ENCODE data around the gene C4orf54. TPM values are rescaled to one million over a fixed set of nuclear protein-coding genes. Genes with fewer than 3 reads are reported as not detected.

Gene C4orf54
- total RNA-seq, 1 donor from 2014 or later, result not detected

DNA sequence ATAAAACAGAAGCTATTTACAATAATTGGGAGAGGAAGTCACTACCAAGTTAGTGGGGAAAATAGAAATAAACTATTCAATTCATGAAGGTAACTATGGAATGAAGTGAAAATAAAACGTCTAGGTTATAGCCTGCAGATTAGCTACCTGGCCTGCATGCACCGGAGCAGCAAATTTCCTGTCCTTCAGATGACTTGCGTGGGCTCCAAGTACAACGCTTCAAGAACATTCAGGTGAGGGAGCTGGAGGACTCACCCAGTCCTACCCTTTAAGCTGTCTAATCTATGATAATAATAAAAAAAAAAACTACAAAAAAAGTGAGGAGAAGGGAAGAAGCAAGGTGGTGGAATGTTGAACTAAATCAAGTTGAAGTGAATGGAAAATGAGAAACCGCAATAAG lies 13.2 kb downstream of the C4orf54 start:
- peak overlapping the region; percentile 64 for H3K4me2 ChIP-seq
- H3K9ac ChIP-seq, result no peak overlapping the region
- H3K4me3 ChIP-seq, result no peak overlapping the region
- H3K9me3 Mint-ChIP-seq, result no peaks in the 10 kb centered on the region
- H3K4me3 Mint-ChIP-seq, result no peak overlapping the region
- H3K4me1 ChIP-seq, result peaks cover 38% of the 10 kb centered on the region
- no peak for TF ChIP-seq EZH2phosphoT487 (IDR thresholded peaks at IDR 0.05)
- TF ChIP-seq EZH2 (IDR thresholded peaks at IDR 0.05), result no peak
- TF ChIP-seq CTCF (IDR thresholded peaks at IDR 0.05), result no peak
- H3K36me3 Mint-ChIP-seq, result no peaks in the 10 kb centered on the region
- H4K20me1 ChIP-seq (ENCODE audit: low read depth), result no peaks in the 10 kb centered on the region
- H3K36me3 ChIP-seq, result no peaks in the 10 kb centered on the region
- H3K27ac ChIP-seq, result no peak overlapping the region
- H3K9me3 ChIP-seq (ENCODE audit: low read depth), result no peaks in the 10 kb centered on the region
- peaks cover 68% of the 10 kb centered on the region for H3K4me1 Mint-ChIP-seq
- no peak for DNase-seq (ENCODE audit: low spot score)
- peaks cover 5% of the 10 kb centered on the region for H3F3A ChIP-seq (ENCODE audit: low read depth)
- H3K27ac Mint-ChIP-seq, result peak overlapping the region; percentile 81
- no peaks in the 10 kb centered on the region for H3K79me2 ChIP-seq (ENCODE audit: low read depth)
- H2AFZ ChIP-seq (replicated peaks), result no peak overlapping the region
- H3K27me3 Mint-ChIP-seq (ENCODE audit: insufficient read depth, low read depth), result peaks cover 3% of the 10 kb centered on the region
- no peaks in the 10 kb centered on the region for H3K27me3 ChIP-seq

DNA sequence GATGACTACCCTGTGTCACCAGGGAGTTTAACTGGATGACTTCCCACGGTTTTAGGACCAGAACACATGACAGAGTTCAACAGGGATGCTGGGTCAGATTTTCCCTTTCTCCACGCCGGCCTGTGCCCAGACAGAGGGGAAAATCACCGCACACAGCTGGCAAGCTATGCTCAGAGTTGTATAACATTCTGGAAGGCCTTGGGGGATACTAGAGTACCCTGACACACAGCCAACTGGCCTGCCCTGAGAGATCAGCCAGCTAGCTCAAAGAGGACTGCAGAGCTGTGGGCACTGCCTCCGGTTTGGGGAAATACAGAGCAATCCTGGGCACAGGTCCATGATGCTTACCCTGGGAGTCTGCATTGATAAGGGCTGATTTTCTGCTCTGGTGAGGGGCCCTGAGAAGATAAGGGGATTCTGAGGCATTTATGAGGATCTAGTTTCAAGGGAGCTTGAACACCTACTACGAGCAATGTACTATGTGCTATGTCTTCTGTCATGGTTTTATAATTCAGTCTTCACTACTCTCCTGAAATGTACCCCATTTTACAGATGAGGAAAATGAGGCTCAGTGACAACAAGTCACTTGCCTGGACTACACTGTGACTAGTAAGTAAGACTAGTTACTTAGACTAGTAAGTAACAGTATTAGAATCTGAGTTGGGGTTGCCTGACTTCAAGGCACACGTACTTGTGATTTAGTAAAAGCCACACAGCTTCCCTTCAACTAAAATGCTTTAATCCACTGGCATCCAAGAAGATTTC lies 14.7 kb downstream of the C4orf54 start:
- Histone ChIP-seq H4K20me1 (ENCODE audit: low read depth) (no peaks in the 10 kb centered on the region), H3K36me3 (no peaks in the 10 kb centered on the region), H3K4me2 (no peak overlapping the region), H3K9ac (no peak overlapping the region), H3K4me3 (no peak overlapping the region), H3K79me2 (ENCODE audit: low read depth) (no peaks in the 10 kb centered on the region), H3K27ac (no peak overlapping the region), H3K27me3 (no peaks in the 10 kb centered on the region), H3K9me3 (ENCODE audit: low read depth) (no peaks in the 10 kb centered on the region), H3K4me1 (peaks cover 38% of the 10 kb centered on the region), H2AFZ (replicated peaks) (peak overlapping the region; percentile 43), H3F3A (ENCODE audit: low read depth) (peaks cover 5% of the 10 kb centered on the region)
- H3K4me3 Mint-ChIP-seq, result no peak overlapping the region
- no peak for DNase-seq (ENCODE audit: low spot score)
- peak overlapping the region; percentile 72 for H3K27ac Mint-ChIP-seq
- peaks cover 53% of the 10 kb centered on the region for H3K4me1 Mint-ChIP-seq
- TF ChIP-seq EZH2phosphoT487 (IDR thresholded peaks at IDR 0.05), result no peak
- no peak for TF ChIP-seq EZH2 (IDR thresholded peaks at IDR 0.05)
- no peak for TF ChIP-seq CTCF (IDR thresholded peaks at IDR 0.05)
- peaks cover 3% of the 10 kb centered on the region for H3K27me3 Mint-ChIP-seq (ENCODE audit: insufficient read depth, low read depth)
- no peaks in the 10 kb centered on the region for H3K36me3 Mint-ChIP-seq
- no peaks in the 10 kb centered on the region for H3K9me3 Mint-ChIP-seq

- H3K9me3 Mint-ChIP-seq, result no peaks in the 10 kb centered on the region
- H2AFZ ChIP-seq (replicated peaks), result no peak overlapping the region
These were observed 17.0 kb downstream of the C4orf54 start for GRCh38 chr4:99640676-99641075.

More at GRCh38 chr4:99640676-99641075, 17.0 kb downstream of the C4orf54 start:
- no peaks in the 10 kb centered on the region for H3K36me3 Mint-ChIP-seq
- DNase-seq (ENCODE audit: low spot score), result peak; percentile 50
- Histone ChIP-seq H3K4me2 (no peak overlapping the region), H3K79me2 (ENCODE audit: low read depth) (no peaks in the 10 kb centered on the region), H3K27me3 (no peaks in the 10 kb centered on the region), H3K4me1 (peaks cover 30% of the 10 kb centered on the region), H3K36me3 (no peaks in the 10 kb centered on the region), H3K9ac (no peak overlapping the region), H3F3A (ENCODE audit: low read depth) (peaks cover 5% of the 10 kb centered on the region), H4K20me1 (ENCODE audit: low read depth) (no peaks in the 10 kb centered on the region), H3K27ac (no peak overlapping the region), H3K4me3 (no peak overlapping the region), H3K9me3 (ENCODE audit: low read depth) (no peaks in the 10 kb centered on the region)
- TF ChIP-seq EZH2phosphoT487 (IDR thresholded peaks at IDR 0.05) (no peak), CTCF (IDR thresholded peaks at IDR 0.05) (no peak), EZH2 (IDR thresholded peaks at IDR 0.05) (no peak)
- H3K4me3 Mint-ChIP-seq, result no peak overlapping the region
- H3K27me3 Mint-ChIP-seq (ENCODE audit: insufficient read depth, low read depth), result peaks cover 3% of the 10 kb centered on the region
- no peak overlapping the region for H3K27ac Mint-ChIP-seq
- H3K4me1 Mint-ChIP-seq, result peaks cover 32% of the 10 kb centered on the region
